Mesenchymal stem cell (in vitro differentiated cells and primary cell): ENCODE results near the gene KRTAP5-5.
"Not testable (repeated sequence)": the region's sequence is repeated elsewhere in the genome, so short reads cannot be mapped to it uniquely, and the experiment has no call there.

Experiments used
- DNase-seq: peaks from one replicate; pipeline ENCODE4 v3.0.0-alpha.2; 2013
- H2AFZ ChIP-seq: one replicate; pipeline ENCODE4 v1.6.1; 2013; ENCODE audit warnings: low read depth, mild to moderate bottlenecking, control low read depth, inconsistent platforms, low read length, moderate library complexity
- H2AK5ac ChIP-seq: 2 replicates; pipeline ENCODE4 v1.6.1; 2013; ENCODE audit warnings: low read length, moderate library complexity, mild to moderate bottlenecking, inconsistent platforms; ENCODE audit not compliant: severe bottlenecking
- H2BK120ac ChIP-seq: one replicate; pipeline ENCODE4 v1.6.1; 2013; ENCODE audit warnings: low read depth, mild to moderate bottlenecking, inconsistent platforms, low read length, moderate library complexity
- H2BK12ac ChIP-seq, 2 experiments: one replicate each; pipeline ENCODE4 v1.6.1; 2013; ENCODE audit warnings: inconsistent platforms in 2 of 2, low read length in 2 of 2, mild to moderate bottlenecking in 2 of 2, moderate library complexity in 2 of 2, control low read depth in 1 of 2
- H2BK15ac ChIP-seq: one replicate; pipeline ENCODE4 v1.6.1; 2013; ENCODE audit warnings: mild to moderate bottlenecking, low read depth, inconsistent platforms; ENCODE audit not compliant: poor library complexity, severe bottlenecking
- H2BK5ac ChIP-seq: 2 replicates; pipeline ENCODE4 v1.6.1; 2013; ENCODE audit warnings: low read depth, mild to moderate bottlenecking, low read length, control low read depth, inconsistent platforms; ENCODE audit not compliant: poor library complexity, severe bottlenecking
- H3K14ac ChIP-seq, 2 experiments: one replicate each; pipeline ENCODE4 v1.6.1; 2013; ENCODE audit warnings: inconsistent platforms in 2 of 2, low read length in 2 of 2, control low read depth in 1 of 2, mild to moderate bottlenecking in 1 of 2, moderate library complexity in 1 of 2
- H3K18ac ChIP-seq, 2 experiments: one replicate each; pipeline ENCODE4 v1.6.1; 2013; ENCODE audit warnings: inconsistent platforms in 2 of 2, low read length in 2 of 2, control low read depth in 1 of 2, low read depth in 1 of 2, mild to moderate bottlenecking in 1 of 2
- H3K23ac ChIP-seq, 2 experiments: one replicate each; pipeline ENCODE4 v1.6.1; 2013; ENCODE audit warnings: inconsistent platforms in 2 of 2, low read length in 2 of 2, mild to moderate bottlenecking in 2 of 2, moderate library complexity in 2 of 2, control low read depth in 1 of 2
- H3K27ac ChIP-seq: 2 replicates; pipeline ENCODE4 v1.5.1; 2013; ENCODE audit warnings: mild to moderate bottlenecking, moderate library complexity, low read length, control low read depth, inconsistent platforms; ENCODE audit not compliant: poor library complexity, severe bottlenecking
- H3K27me3 ChIP-seq, 2 experiments: 2 replicates each; pipeline versions ENCODE4 v1.6.1 to v1.7.0; 2013; ENCODE audit warnings: low read length in 2 of 2, mild to moderate bottlenecking in 2 of 2, moderate library complexity in 2 of 2, control low read depth in 1 of 2, inconsistent platforms in 1 of 2; ENCODE audit not compliant: control insufficient read depth in 1 of 2, insufficient read depth in 1 of 2
- H3K36me3 ChIP-seq, 2 experiments: 2 replicates each; pipeline versions ENCODE4 v1.6.1 to v1.7.0; 2013; ENCODE audit warnings: low read length in 2 of 2, control low read depth in 1 of 2, inconsistent platforms in 1 of 2, low read depth in 1 of 2, mild to moderate bottlenecking in 1 of 2; ENCODE audit not compliant: insufficient read depth in 2 of 2, control insufficient read depth in 1 of 2
- H3K4ac ChIP-seq, 2 experiments: one replicate each; pipeline ENCODE4 v1.6.1; 2013; ENCODE audit warnings: inconsistent platforms in 2 of 2, low read length in 2 of 2, mild to moderate bottlenecking in 2 of 2, moderate library complexity in 2 of 2, control low read depth in 1 of 2, low read depth in 1 of 2
- H3K4me1 ChIP-seq: 2 replicates; pipeline ENCODE4 v1.6.1; 2013; ENCODE audit warnings: low read depth, low read length, control low read depth; ENCODE audit not compliant: control insufficient read depth, insufficient read depth
- H3K4me2 ChIP-seq: 2 replicates; pipeline ENCODE4 v1.6.1; 2013; ENCODE audit warnings: low read length, mild to moderate bottlenecking, inconsistent platforms; ENCODE audit not compliant: poor library complexity, severe bottlenecking
- H3K4me3 ChIP-seq, 2 experiments: 2 replicates each; pipeline versions ENCODE4 v1.5.1 to v1.7.0; 2013; ENCODE audit warnings: low read length in 2 of 2, mild to moderate bottlenecking in 2 of 2, control low read depth in 1 of 2, low read depth in 1 of 2; ENCODE audit not compliant: insufficient read depth in 1 of 2
- H3K79me1 ChIP-seq: replicated peaks from 2 replicates; pipeline ENCODE4 v1.6.1; 2013; ENCODE audit warnings: mild to moderate bottlenecking, control low read depth, low read length, inconsistent platforms; ENCODE audit not compliant: poor library complexity, severe bottlenecking
- H3K9ac ChIP-seq: 2 replicates; pipeline ENCODE4 v1.7.0; 2013; ENCODE audit warnings: mild to moderate bottlenecking, low read length, moderate library complexity
- H3K9me3 ChIP-seq: 2 replicates; pipeline ENCODE4 v1.7.0; 2013; ENCODE audit warnings: mild to moderate bottlenecking, low read length; ENCODE audit not compliant: control insufficient read depth
- H4K8ac ChIP-seq: one replicate; pipeline ENCODE4 v1.6.1; 2013; ENCODE audit warnings: inconsistent platforms, mild to moderate bottlenecking, low read length, moderate library complexity
- H4K91ac ChIP-seq: one replicate; pipeline ENCODE4 v1.6.1; 2013; ENCODE audit warnings: mild to moderate bottlenecking, low read length, inconsistent platforms
- WGBS: methylation state at CpG from one replicate; pipeline ENCODE4 v1.1.7; 2013; ENCODE audit warnings: mixed read lengths; 5-methylcytosine and 5-hydroxymethylcytosine counted together

KRTAP5-5 gene

DNA sequence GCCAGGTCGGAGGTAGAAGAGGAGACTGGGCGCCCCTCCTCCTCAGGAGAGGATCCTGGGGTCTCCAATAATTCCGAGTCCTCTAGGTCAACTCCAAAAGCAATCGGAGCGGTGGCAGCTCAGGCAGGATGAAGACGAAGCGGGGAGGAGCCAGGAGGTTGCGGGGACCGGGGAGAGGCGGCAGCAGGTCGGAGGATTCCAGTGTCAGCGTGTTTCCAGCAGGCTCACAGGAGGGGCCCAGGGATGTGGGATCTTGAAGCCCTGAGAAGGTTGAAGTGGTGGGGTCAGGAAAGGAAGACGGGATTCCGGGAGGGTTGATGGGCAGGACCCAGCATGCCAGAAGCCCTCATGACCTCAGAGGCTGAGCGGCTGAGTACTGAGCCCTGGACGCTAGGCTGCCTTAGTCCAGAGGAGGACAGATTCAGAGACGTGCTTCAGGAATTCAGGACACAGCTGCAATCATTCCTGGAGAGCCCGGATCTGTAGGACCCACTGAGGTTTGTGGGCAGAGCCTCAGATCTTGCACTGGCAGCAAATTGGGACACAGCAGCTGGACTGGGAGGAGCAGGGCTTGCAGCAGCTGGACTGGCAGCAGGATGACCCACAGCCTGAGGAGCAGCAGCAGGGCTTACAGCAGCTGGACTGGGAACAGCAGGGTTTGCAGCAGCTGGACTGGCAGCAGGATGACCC lies 22.3 kb upstream of the KRTAP5-5 start:
- not testable (repeated sequence) for H3K4me1 ChIP-seq, H2BK120ac ChIP-seq, H3K18ac ChIP-seq, H2AFZ ChIP-seq, H3K4me2 ChIP-seq, H3K79me1 ChIP-seq, H3K9me3 ChIP-seq, H3K4ac ChIP-seq, H3K4me3 ChIP-seq, H2BK12ac ChIP-seq, H2BK15ac ChIP-seq, H3K9ac ChIP-seq, H3K27ac ChIP-seq, H4K91ac ChIP-seq, H3K23ac ChIP-seq, H3K36me3 ChIP-seq, H3K14ac ChIP-seq, H4K8ac ChIP-seq, H2BK5ac ChIP-seq, H2AK5ac ChIP-seq
- DNase-seq: peak; percentile 14
- WGBS: 25% methylated on average over 18 of the region's 18 CpGs
- H3K27me3 ChIP-seq: peaks cover 48 to 60% of the 10 kb centered on the region in 2 experiments

DNA sequence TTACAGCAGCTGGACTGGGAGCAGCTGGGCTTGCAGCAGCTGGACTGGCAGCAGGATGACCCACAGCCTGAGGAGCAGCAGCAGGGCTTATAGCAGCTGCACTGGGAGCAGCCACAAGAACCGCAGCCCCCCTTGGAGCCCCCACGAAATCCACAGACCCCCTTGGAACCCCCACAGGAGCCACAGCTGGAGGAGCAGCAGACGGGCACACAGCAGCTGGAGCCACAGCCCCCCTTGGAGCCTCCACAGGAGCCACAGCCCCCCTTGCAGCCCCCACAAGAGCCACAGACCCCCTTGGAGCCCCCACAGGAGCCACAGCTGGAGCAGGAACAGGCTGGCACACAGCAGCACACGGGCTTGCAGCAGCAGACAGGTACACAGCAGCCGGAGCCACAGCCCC lies 21.7 kb upstream of the KRTAP5-5 start:
- DNase-seq: peak; percentile 15
- H2BK15ac ChIP-seq, H3K79me1 ChIP-seq, H2AFZ ChIP-seq, H4K91ac ChIP-seq, H4K8ac ChIP-seq, H3K4me1 ChIP-seq, H3K36me3 ChIP-seq, H2BK12ac ChIP-seq, H3K14ac ChIP-seq, H3K4ac ChIP-seq, H3K9ac ChIP-seq, H3K4me3 ChIP-seq, H3K27ac ChIP-seq, H3K4me2 ChIP-seq, H2BK120ac ChIP-seq, H2AK5ac ChIP-seq, H3K23ac ChIP-seq, H3K18ac ChIP-seq, H2BK5ac ChIP-seq, H3K9me3 ChIP-seq: not testable (repeated sequence)
- H3K27me3 ChIP-seq: peaks cover 45 to 57% of the 10 kb centered on the region in 2 experiments
- 52% methylated on average over 4 of the region's 5 CpGs for WGBS

DNA sequence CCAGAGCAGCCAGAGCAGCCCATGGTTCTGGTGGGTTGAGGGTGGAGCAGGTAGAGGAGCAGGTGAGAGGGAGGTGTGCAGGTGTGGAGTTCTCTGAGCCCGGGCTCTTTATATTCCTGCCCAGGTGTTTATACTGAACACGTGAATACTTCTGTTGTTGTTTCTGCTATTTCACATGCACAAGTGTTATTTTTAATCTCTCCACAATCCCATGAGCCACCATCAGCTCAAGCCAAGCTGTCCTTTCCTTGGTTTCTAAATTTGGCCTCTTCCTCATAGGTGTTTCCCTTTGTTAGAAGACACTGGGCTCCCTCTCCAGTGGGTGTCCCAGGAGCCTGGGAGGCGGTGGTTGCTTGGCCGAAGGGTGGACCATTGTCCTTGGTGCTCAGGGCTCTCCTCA lies 21.2 kb upstream of the KRTAP5-5 start, which contains the start of gene KRTAP5-3:
Gene KRTAP5-3, minus strand, starts transcription at position 101 of the 400 bp plus-strand sequence. Its CDS starts 78 bp downstream, at position 23.
- 88% methylated on average over 2 of the region's 4 CpGs for WGBS

DNA sequence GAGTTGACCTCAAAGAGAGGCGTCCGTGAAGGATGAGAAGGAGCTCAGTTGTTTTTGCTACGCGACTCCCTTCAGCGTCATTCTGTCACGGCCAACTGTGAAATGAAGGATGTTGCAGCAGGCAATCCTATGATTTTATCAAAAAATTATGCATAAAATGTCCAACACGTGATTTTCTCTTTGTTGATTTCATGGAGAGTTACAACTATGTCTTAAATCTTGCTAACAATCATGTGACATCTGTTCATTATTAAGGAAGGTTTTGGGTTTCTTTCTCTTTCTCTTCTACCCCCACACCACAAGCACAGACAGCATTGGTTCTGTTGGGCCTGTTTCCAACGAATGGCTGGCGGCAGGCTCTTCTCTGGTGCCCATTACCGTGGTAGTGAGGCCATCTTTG lies 11.3 kb upstream of the KRTAP5-5 start:
- Histone ChIP-seq H3K27ac (no peak overlapping the region), H3K4me3 (no peak overlapping the region), H3K27me3 (peaks cover 38 to 51% of the 10 kb centered on the region in 2 experiments), H2BK5ac (no peak overlapping the region), H2BK15ac (no peak overlapping the region), H2BK120ac (no peak overlapping the region), H3K9ac (no peak overlapping the region), H3K4me2 (no peak overlapping the region), H3K14ac (no peak overlapping the region), H3K23ac (no peak overlapping the region), H3K4me1 (no peaks in the 10 kb centered on the region), H2AFZ (no peak overlapping the region), H3K18ac (no peak overlapping the region), H4K8ac (no peak overlapping the region), H2BK12ac (no peak overlapping the region), H3K36me3 (no peaks in the 10 kb centered on the region), H4K91ac (no peak overlapping the region), H3K79me1 (no peaks in the 10 kb centered on the region), H3K9me3 (no peaks in the 10 kb centered on the region), H3K4ac (no peak overlapping the region), H2AK5ac (no peak overlapping the region)
- DNase-seq: no peak
- WGBS: 90% methylated on average over 8 of the region's 10 CpGs

More for the DNA sequence above, 21.2 kb upstream of the KRTAP5-5 start, which contains the start of gene KRTAP5-3:
- Histone ChIP-seq H2BK12ac (no peak within 1 kb of the TSS), H3K4me1 (peaks cover 2% of the 10 kb centered on the region), H2AFZ (no peak within 1 kb of the TSS), H3K9ac (no peak within 1 kb of the TSS), H2BK120ac (no peak within 1 kb of the TSS), H4K8ac (no peak within 1 kb of the TSS), H3K79me1 (no peaks in the 10 kb centered on the region), H3K36me3 (no peaks in the 10 kb centered on the region), H3K23ac (no peak within 1 kb of the TSS), H2AK5ac (no peak within 1 kb of the TSS), H4K91ac (no peak within 1 kb of the TSS), H3K9me3 (no peaks in the 10 kb centered on the region), H3K27ac (no peak within 1 kb of the TSS), H2BK15ac (no peak within 1 kb of the TSS), H3K18ac (no peak within 1 kb of the TSS), H3K4me3 (no peak within 1 kb of the TSS), H3K4ac (no peak within 1 kb of the TSS), H3K4me2 (no peak within 1 kb of the TSS), H3K27me3 (peaks cover 45 to 53% of the 10 kb centered on the region in 2 experiments), H2BK5ac (no peak within 1 kb of the TSS), H3K14ac (no peak within 1 kb of the TSS)
- no peak for DNase-seq
